GM12801 (cell line): ENCODE measurements around the gene SMG6.

Source experiments
- CTCF ChIP-seq: IDR thresholded peaks from one replicate; pipeline ENCODE4 v1.5.1; 2011; ENCODE audit warnings: control low read depth; ENCODE audit not compliant: insufficient read length; ENCODE audit errors: extremely low read depth

SMG6 gene

GRCh38 chr17:2019723-2020122 lies 283.9 kb downstream of the SMG6 start:
- no peak for TF ChIP-seq CTCF

GRCh38 chr17:2018716-2019510 lies 284.7 kb downstream of the SMG6 start:
- TF ChIP-seq CTCF: no peak

GRCh38 chr17:2017274-2017941 lies 286.2 kb downstream of the SMG6 start:
- TF ChIP-seq CTCF: no peak

- no peak for TF ChIP-seq CTCF
Measured at GRCh38 chr17:2016494-2016893, 287.1 kb downstream of the SMG6 start.

- TF ChIP-seq CTCF: no peak
Measured at GRCh38 chr17:2015314-2015713, 288.3 kb downstream of the SMG6 start.

- TF ChIP-seq CTCF: no peak
Measured at GRCh38 chr17:2013994-2014317, 289.6 kb downstream of the SMG6 start.

GRCh38 chr17:2012499-2012898 lies 291.1 kb downstream of the SMG6 start:
- TF ChIP-seq CTCF: no peak
